ENCODE results near the gene TRAPPC13.

GRCh38 chr5:65647941-65648340 lies 23.1 kb downstream of the TRAPPC13 start:
- TF ChIP-seq YY1 (IDR thresholded peaks at IDR 0.05; ENCODE audit: low read depth) (no peak), NFIC (IDR thresholded peaks at IDR 0.05) (no peak), REST (IDR thresholded peaks at IDR 0.05; ENCODE audit: low read depth) (no peak), EGR1 (IDR thresholded peaks at IDR 0.05) (no peak), FOXM1 (IDR thresholded peaks at IDR 0.05; ENCODE audit: borderline replicate concordance, low read depth) (no peak), RAD21 (IDR thresholded peaks at IDR 0.05; ENCODE audit: low read depth) (no peak)
